Duodenal mucosa (tissue), 2 donors: ENCODE measurements around the gene USH2A.

Source experiments
- H3K27ac ChIP-seq: one replicate; pipeline ENCODE4 v1.7.0; 2013; ENCODE audit warnings: low read depth, low read length
- H3K27me3 ChIP-seq, 2 donors: one replicate each; pipeline ENCODE4 v1.7.0; 2013; ENCODE audit warnings: low read length in 2 of 2, control low read depth in 1 of 2; ENCODE audit not compliant: insufficient read depth in 2 of 2, control insufficient read depth in 1 of 2
- H3K36me3 ChIP-seq, 2 donors: one replicate each; pipeline ENCODE4 v1.7.0; 2013; ENCODE audit warnings: low read length in 2 of 2, control low read depth in 1 of 2; ENCODE audit not compliant: insufficient read depth in 2 of 2, control insufficient read depth in 1 of 2
- H3K4me1 ChIP-seq, 2 donors: one replicate each; pipeline ENCODE4 v1.7.0; 2013; ENCODE audit warnings: low read length in 2 of 2, control low read depth in 1 of 2; ENCODE audit not compliant: insufficient read depth in 2 of 2, control insufficient read depth in 1 of 2
- H3K4me3 ChIP-seq, 2 donors: one replicate each; pipeline ENCODE4 v1.7.0; 2013; ENCODE audit warnings: low read length in 2 of 2, low read depth in 1 of 2
- H3K9ac ChIP-seq, 2 donors: one replicate each; pipeline ENCODE4 v1.7.0; 2013; ENCODE audit warnings: low read length in 2 of 2, low read depth in 1 of 2
- H3K9me3 ChIP-seq, 2 donors: one replicate each; pipeline ENCODE4 v1.7.0; 2013; ENCODE audit warnings: low read length in 2 of 2, control low read depth in 1 of 2; ENCODE audit not compliant: control insufficient read depth in 1 of 2

The USH2A gene

GRCh38 chr1:215894617-215895016 lies 528.6 kb downstream of the USH2A start:
- H3K27me3 ChIP-seq: no peaks in the 10 kb centered on the region
- H3K27ac ChIP-seq: no peak overlapping the region
- no peaks in the 10 kb centered on the region for H3K36me3 ChIP-seq
- H3K4me3 ChIP-seq: no peak overlapping the region
- H3K4me1 ChIP-seq: no peaks in the 10 kb centered on the region
- no peaks in the 10 kb centered on the region for H3K9me3 ChIP-seq
- no peak overlapping the region for H3K9ac ChIP-seq

DNA sequence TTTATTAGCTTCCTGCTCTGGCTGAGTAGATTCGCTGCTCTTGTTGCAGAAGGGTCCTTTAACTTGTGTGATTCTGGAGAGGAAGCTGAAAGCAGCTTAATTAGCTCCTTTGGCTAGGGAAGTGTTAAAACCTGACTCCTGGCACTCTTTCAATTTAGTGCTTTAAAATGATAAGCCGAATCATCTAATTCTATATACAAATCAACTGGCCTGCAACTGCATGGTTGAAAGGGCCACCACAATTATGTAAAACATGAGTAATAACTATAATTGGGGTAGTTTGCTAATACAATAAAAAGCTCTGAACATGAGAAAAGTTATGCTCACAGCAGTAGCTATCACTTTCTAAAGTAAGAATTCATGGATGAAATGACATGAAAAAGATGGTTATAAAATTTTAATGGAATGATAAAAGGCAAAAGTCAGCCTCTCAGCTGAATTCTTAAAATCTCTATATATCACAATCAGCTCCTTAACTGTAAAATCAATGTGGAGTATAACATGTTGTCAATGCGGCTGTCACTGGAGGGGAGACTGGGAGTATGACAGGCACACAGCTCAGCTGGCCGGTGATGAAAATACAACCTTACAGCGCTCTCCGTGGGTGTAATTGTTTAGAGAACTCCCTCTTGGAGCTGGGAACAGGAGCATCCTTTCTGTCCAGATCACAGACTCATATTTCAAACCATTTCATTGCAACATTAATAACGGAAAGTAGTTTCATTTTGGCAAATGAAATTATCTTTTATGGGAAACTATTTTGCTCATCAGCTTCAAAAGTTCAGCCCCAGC lies 531.8 kb downstream of the USH2A start:
- Histone ChIP-seq H3K9ac (no peak overlapping the region), H3K4me3 (no peak overlapping the region), H3K27me3 (no peaks in the 10 kb centered on the region), H3K9me3 (no peaks in the 10 kb centered on the region), H3K27ac (no peak overlapping the region), H3K4me1 (no peaks in the 10 kb centered on the region), H3K36me3 (no peaks in the 10 kb centered on the region)

- Histone ChIP-seq H3K4me1 (no peaks in the 10 kb centered on the region), H3K4me3 (no peak overlapping the region), H3K27me3 (no peaks in the 10 kb centered on the region), H3K9me3 (no peaks in the 10 kb centered on the region), H3K9ac (no peak overlapping the region), H3K36me3 (no peaks in the 10 kb centered on the region), H3K27ac (no peak overlapping the region)
Measured at GRCh38 chr1:215890438-215890837, 532.8 kb downstream of the USH2A start.

DNA sequence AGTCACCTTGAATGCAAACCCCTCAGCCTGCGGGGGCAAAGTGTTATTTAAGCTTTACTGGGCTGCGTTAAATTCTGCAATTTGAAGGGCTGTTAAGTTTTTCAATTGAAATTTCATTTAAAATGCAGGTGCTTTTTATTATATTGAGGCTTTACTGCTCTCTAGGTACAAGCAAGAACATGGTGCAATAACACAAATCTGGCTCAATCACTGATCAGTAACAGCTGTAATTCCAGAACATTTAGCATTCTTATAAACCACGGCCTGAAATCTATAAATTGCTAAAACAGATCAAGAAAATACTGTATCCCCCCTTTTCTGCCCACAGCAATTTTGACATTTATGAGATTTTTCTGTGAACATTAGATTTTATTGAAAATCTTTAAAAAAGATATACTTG lies 533.4 kb downstream of the USH2A start:
- H3K27me3 ChIP-seq: no peaks in the 10 kb centered on the region
- no peaks in the 10 kb centered on the region for H3K4me1 ChIP-seq
- no peak overlapping the region for H3K9ac ChIP-seq
- no peaks in the 10 kb centered on the region for H3K36me3 ChIP-seq
- no peak overlapping the region for H3K27ac ChIP-seq
- no peaks in the 10 kb centered on the region for H3K9me3 ChIP-seq
- H3K4me3 ChIP-seq: no peak overlapping the region

DNA sequence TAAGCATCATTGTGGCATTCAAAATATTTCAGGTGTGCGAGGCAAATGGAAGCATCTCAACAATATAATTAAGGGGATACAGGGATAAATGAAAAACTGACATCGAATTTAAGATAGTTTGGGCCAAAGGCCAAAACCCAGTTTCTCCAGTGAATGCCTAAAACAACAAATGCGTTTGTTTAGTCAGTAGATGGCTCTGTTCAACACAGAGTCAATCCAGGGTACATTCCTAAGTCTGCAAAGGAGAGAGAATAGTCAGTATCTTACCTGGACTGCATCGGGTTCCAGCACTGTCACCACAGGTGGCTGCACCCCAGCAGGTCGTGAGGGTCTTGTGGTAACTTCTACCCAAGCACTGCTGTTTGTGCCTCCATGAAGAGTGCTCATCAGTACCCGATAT lies 535.1 kb downstream of the USH2A start:
- Histone ChIP-seq H3K27ac (no peak overlapping the region), H3K4me3 (no peak overlapping the region), H3K9me3 (no peaks in the 10 kb centered on the region), H3K36me3 (no peaks in the 10 kb centered on the region), H3K9ac (no peak overlapping the region), H3K4me1 (no peaks in the 10 kb centered on the region), H3K27me3 (no peaks in the 10 kb centered on the region)

DNA sequence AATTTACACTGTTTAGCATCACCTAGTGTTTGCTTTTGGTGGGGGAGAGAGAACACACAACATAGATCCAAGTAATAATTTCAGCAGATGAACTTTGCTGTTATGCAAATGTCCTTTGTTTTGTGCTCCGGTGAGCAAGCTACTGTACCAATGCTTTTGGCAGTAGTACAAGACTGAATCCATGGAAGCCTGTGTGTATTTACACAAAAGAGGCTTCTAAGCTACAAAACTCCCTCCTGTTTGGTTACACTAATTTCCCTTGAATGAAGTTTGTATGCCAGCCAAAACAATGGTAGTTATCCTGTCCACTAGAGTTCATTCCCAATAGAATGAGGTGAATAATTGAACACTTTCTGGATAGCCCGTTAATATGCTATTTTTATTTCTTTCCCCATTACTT lies 535.6 kb downstream of the USH2A start:
- Histone ChIP-seq H3K9ac (no peak overlapping the region), H3K27me3 (no peaks in the 10 kb centered on the region), H3K4me3 (no peak overlapping the region), H3K27ac (no peak overlapping the region), H3K36me3 (no peaks in the 10 kb centered on the region), H3K4me1 (no peaks in the 10 kb centered on the region), H3K9me3 (no peaks in the 10 kb centered on the region)

DNA sequence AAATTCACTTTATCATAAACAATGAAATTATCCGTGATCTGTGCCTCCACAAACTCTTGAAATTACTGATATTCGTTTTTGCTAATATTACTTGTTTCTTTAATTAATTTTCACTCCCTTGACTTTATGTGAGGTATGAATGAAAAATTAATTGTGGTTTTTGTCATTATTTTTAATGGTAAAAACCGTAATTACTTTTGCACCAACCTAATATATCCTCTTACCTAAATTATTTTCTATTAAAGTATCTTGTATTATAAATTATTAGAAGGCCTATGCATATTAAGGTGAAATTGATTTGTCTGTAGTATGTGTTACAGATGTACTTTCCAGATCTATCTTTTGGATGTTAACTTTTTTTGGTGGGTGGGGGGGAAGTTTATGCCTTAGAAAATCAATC lies 540.2 kb downstream of the USH2A start:
- H3K9ac ChIP-seq: no peak overlapping the region
- no peak overlapping the region for H3K27ac ChIP-seq
- H3K27me3 ChIP-seq: no peaks in the 10 kb centered on the region
- no peak overlapping the region for H3K4me3 ChIP-seq
- no peaks in the 10 kb centered on the region for H3K4me1 ChIP-seq
- H3K9me3 ChIP-seq: no peaks in the 10 kb centered on the region
- H3K36me3 ChIP-seq: no peaks in the 10 kb centered on the region

- Histone ChIP-seq H3K27ac (no peak overlapping the region), H3K4me1 (peaks cover 0 to 5% of the 10 kb centered on the region in 2 donors), H3K27me3 (no peaks in the 10 kb centered on the region), H3K9me3 (no peaks in the 10 kb centered on the region), H3K36me3 (no peaks in the 10 kb centered on the region), H3K4me3 (no peak overlapping the region), H3K9ac (no peak overlapping the region)
Measured at GRCh38 chr1:215878843-215879242, 544.4 kb downstream of the USH2A start.

- Histone ChIP-seq H3K9me3 (no peaks in the 10 kb centered on the region), H3K27me3 (no peaks in the 10 kb centered on the region), H3K4me3 (no peak overlapping the region), H3K36me3 (no peaks in the 10 kb centered on the region), H3K27ac (no peak overlapping the region), H3K9ac (no peak overlapping the region), H3K4me1 (peaks cover 0 to 5% of the 10 kb centered on the region in 2 donors)
Measured at GRCh38 chr1:215878128-215878527, 545.1 kb downstream of the USH2A start.

DNA sequence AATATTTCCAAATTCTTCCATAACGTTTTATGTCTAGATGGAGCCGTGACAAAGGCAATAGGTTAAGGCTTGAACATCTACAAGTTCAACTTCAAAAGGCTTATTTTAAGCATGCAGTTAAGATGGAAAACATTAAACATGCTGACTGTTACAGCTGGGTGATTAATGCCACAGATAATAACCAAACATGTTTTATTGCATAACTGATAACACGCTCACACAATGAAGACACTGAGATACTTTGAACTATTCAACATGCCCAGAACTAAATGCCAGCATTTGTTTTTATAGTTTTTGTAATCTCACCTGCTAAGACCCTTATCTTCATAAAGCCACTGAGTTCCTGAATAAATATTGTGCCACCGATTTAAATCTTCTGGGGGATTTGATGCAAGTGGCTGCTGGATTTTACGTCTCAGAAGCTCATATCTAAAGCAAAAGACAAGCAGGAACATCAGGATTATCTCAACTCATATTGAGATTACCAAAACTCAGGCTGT lies 545.7 kb downstream of the USH2A start:
- Histone ChIP-seq H3K27ac (no peak overlapping the region), H3K9ac (no peak overlapping the region), H3K27me3 (no peaks in the 10 kb centered on the region), H3K36me3 (no peaks in the 10 kb centered on the region), H3K9me3 (no peaks in the 10 kb centered on the region), H3K4me1 (peaks cover 0 to 5% of the 10 kb centered on the region in 2 donors), H3K4me3 (no peak overlapping the region)
